Sigmoid colon (tissue), 7 donors: ENCODE results near the gene SDCCAG8. TPM values are rescaled to one million over a fixed set of nuclear protein-coding genes. Genes with fewer than 3 reads are reported as not detected.

Experiments
- DNase-seq: peaks from one replicate; pipeline ENCODE4 v3.0.0-alpha.2; 2019
- H3K27ac ChIP-seq, 4 donors: fragments of 200-600 bp; sonication (generic); one replicate each; pipeline ENCODE4 v1.5.1; 2016 to 2019; ENCODE audit warnings: mild to moderate bottlenecking in 1 of 4
- H3K27me3 ChIP-seq, 3 donors: fragments of 200-600 bp; sonication (generic); one replicate each; pipeline ENCODE4 v1.5.1; 2019; ENCODE audit warnings: mild to moderate bottlenecking in 1 of 3
- H3K36me3 ChIP-seq, 4 donors: fragments of 200-600 bp; sonication (generic); one replicate each; pipeline ENCODE4 v1.5.1; 2016 to 2019
- H3K4me1 ChIP-seq, 4 donors: fragments of 200-600 bp; sonication (generic); one replicate each; pipeline ENCODE4 v1.5.1; 2017 to 2019
- H3K4me3 ChIP-seq, 4 donors: fragments of 200-600 bp; sonication (generic); one replicate each; pipeline ENCODE4 v1.5.1; 2017 to 2019; ENCODE audit warnings: mild to moderate bottlenecking in 2 of 4, moderate library complexity in 1 of 4
- H3K9me3 ChIP-seq, 4 donors: fragments of 200-600 bp in 3 of 4; sonication (generic) in 3 of 4; one replicate each; pipeline versions ENCODE4 v1.5.1 to v1.6.1; 2013 to 2019
- CTCF ChIP-seq, 4 experiments: fragments of 450-650 bp in 3 of 4; fragments of 200-600 bp in 1 of 4; IDR thresholded peaks; one replicate each; pipeline ENCODE4 v1.5.1; 2016 to 2019; ENCODE audit warnings: antibody characterized with exemption in 4 of 4, mild to moderate bottlenecking in 3 of 4, moderate library complexity in 2 of 4
- EP300 ChIP-seq, 4 donors: sonication (generic); formaldehyde crosslinking; IDR thresholded peaks; one replicate each; pipeline ENCODE4 v1.6.1; 2017; ENCODE audit warnings: antibody characterized with exemption in 4 of 4
- POLR2A ChIP-seq, 2 donors: fragments of 450-650 bp; IDR thresholded peaks; one replicate each; pipeline ENCODE4 v1.6.1; 2016; ENCODE audit warnings: antibody characterized with exemption in 2 of 2, mild to moderate bottlenecking in 2 of 2, moderate library complexity in 2 of 2
- POLR2AphosphoS5 ChIP-seq, 4 donors: sonication (generic); formaldehyde crosslinking; IDR thresholded peaks; one replicate each; pipeline ENCODE4 v1.6.1; 2017; ENCODE audit warnings: antibody characterized with exemption in 4 of 4
- WGBS, 2 donors: extraction: QIAGEN DNeasy Blood & Tissue Kit; methylation state at CpG; one replicate each; pipeline ENCODE4 v1.1.7; 2013; 5-methylcytosine and 5-hydroxymethylcytosine counted together
- intact Hi-C: fragments of 100-400 bp; cut with DNase I; formaldehyde crosslinking; loops from one replicate; pipeline ENCODE4 v1.15.1; 2023
- polyA plus RNA-seq, 3 donors: library from polyadenylated mRNA; stranded (reverse); fragments of 200-250 nt; gene quantifications; one replicate each; pipeline ENCODE4 v1.2.3, GENCODE V29; 2013
- total RNA-seq, 4 donors: library from RNA; depleted of rRNA; stranded (reverse); fragments of >200 nt; gene quantifications; one replicate each; pipeline ENCODE4 v1.1.0, GENCODE V29; 2016
- donor health status: healthy with polysubstance abuse.
- donor health status: Bipolar disorder and iron deficiency.
- donor health status: healthy.

The SDCCAG8 gene
- total and polyA plus RNA-seq, 7 donors: 15.6 to 49.7 (median 30.3) TPM

GRCh38 chr1:243469497-243469896, 213.7 kb downstream of the SDCCAG8 start:
- Histone ChIP-seq H3K36me3 (no peaks in the 10 kb centered on the region), H3K27ac (no peak overlapping the region), H3K27me3 (no peaks in the 10 kb centered on the region), H3K4me3 (no peak overlapping the region), H3K4me1 (peaks cover 0 to 26% (median 20%) of the 10 kb centered on the region in 4 donors), H3K9me3 (no peaks in the 10 kb centered on the region)
- intact Hi-C loops: no loop called here
- TF ChIP-seq POLR2AphosphoS5 (IDR thresholded peaks at IDR 0.05) (no peak), EP300 (IDR thresholded peaks at IDR 0.05) (no peak), POLR2A (IDR thresholded peaks at IDR 0.05) (no peak), CTCF (IDR thresholded peaks at IDR 0.05) (no peak)
- DNase-seq: no peak
- WGBS, 2 donors: 92 to 99% methylated on average over 3 of the region's 3 CpGs

- Histone ChIP-seq H3K4me1 (peaks cover 0 to 26% (median 21%) of the 10 kb centered on the region in 4 donors), H3K4me3 (no peak overlapping the region), H3K27ac (no peak overlapping the region), H3K9me3 (no peaks in the 10 kb centered on the region), H3K36me3 (no peaks in the 10 kb centered on the region), H3K27me3 (no peaks in the 10 kb centered on the region)
- 90 to 94% methylated on average over 7 of the region's 7 CpGs for WGBS, 2 donors
- intact Hi-C loops: loop anchor here (10.0 kb wide), 1 partner anchor 126 kb away; no protein-coding TSS in a partner anchor
- no peak for DNase-seq
- TF ChIP-seq POLR2AphosphoS5 (IDR thresholded peaks at IDR 0.05) (no peak), CTCF (IDR thresholded peaks at IDR 0.05) (no peak), EP300 (IDR thresholded peaks at IDR 0.05) (no peak), POLR2A (IDR thresholded peaks at IDR 0.05) (no peak)
Measured at GRCh38 chr1:243470502-243470901, 214.7 kb downstream of the SDCCAG8 start.

GRCh38 chr1:243471026-243471685, 215.3 kb downstream of the SDCCAG8 start:
- H3K36me3 ChIP-seq: no peaks in the 10 kb centered on the region
- peaks cover 0 to 26% (median 21%) of the 10 kb centered on the region in 4 donors for H3K4me1 ChIP-seq
- H3K27ac ChIP-seq: no peak overlapping the region
- H3K4me3 ChIP-seq: no peak overlapping the region
- no peaks in the 10 kb centered on the region for H3K9me3 ChIP-seq
- DNase-seq: no peak
- WGBS, 2 donors: 91% methylated on average over 17 of the region's 17 CpGs
- intact Hi-C loops: loop anchor here (10.0 kb wide), 1 partner anchor 126 kb away; no protein-coding TSS in a partner anchor
- TF ChIP-seq POLR2A (IDR thresholded peaks at IDR 0.05) (no peak), POLR2AphosphoS5 (IDR thresholded peaks at IDR 0.05) (no peak), EP300 (IDR thresholded peaks at IDR 0.05) (no peak), CTCF (IDR thresholded peaks at IDR 0.05) (no peak)
- H3K27me3 ChIP-seq: no peaks in the 10 kb centered on the region

GRCh38 chr1:243471754-243472745, 216.2 kb downstream of the SDCCAG8 start:
- 70 to 90% methylated on average over 3 of the region's 3 CpGs for WGBS, 2 donors
- Histone ChIP-seq H3K4me1 (peaks cover 0 to 26% (median 21%) of the 10 kb centered on the region in 4 donors), H3K27me3 (no peaks in the 10 kb centered on the region), H3K4me3 (no peak overlapping the region), H3K27ac (no peak overlapping the region), H3K9me3 (no peaks in the 10 kb centered on the region), H3K36me3 (no peaks in the 10 kb centered on the region)
- no peak for TF ChIP-seq POLR2AphosphoS5 (IDR thresholded peaks at IDR 0.05)
- no peak for TF ChIP-seq CTCF (IDR thresholded peaks at IDR 0.05)
- no peak for TF ChIP-seq POLR2A (IDR thresholded peaks at IDR 0.05)
- no peak for TF ChIP-seq EP300 (IDR thresholded peaks at IDR 0.05)
- no peak for DNase-seq
- intact Hi-C loops: loop anchor here (10.0 kb wide), 1 partner anchor 127 kb away; no protein-coding TSS in a partner anchor
